Liver (tissue), 9 donors: ENCODE results near the gene MOSPD3. TPM values are rescaled to one million over a fixed set of nuclear protein-coding genes. Genes with fewer than 3 reads are reported as not detected.

Experiments
- DNase-seq: peaks from one replicate; pipeline ENCODE4 v3.0.0-alpha.2; 2017; ENCODE audit warnings: low spot score
- H3K27ac ChIP-seq, 2 donors: one replicate each; pipeline ENCODE4 v1.7.0; 2013; ENCODE audit warnings: inconsistent platforms in 2 of 2, low read length in 2 of 2, control low read depth in 1 of 2, low read depth in 1 of 2, mild to moderate bottlenecking in 1 of 2
- H3K27me3 ChIP-seq, 4 donors: one replicate each; pipeline versions ENCODE4 v1.6.1 to v1.7.0; 2013; ENCODE audit warnings: low read length in 3 of 4, inconsistent platforms in 1 of 4, mild to moderate bottlenecking in 1 of 4, moderate library complexity in 1 of 4; ENCODE audit not compliant: control insufficient read depth in 4 of 4, insufficient read depth in 4 of 4
- H3K36me3 ChIP-seq, 4 donors: one replicate each; pipeline versions ENCODE4 v1.6.1 to v1.7.0; 2013; ENCODE audit warnings: low read length in 3 of 4, mild to moderate bottlenecking in 3 of 4, low read depth in 1 of 4, moderate library complexity in 1 of 4; ENCODE audit not compliant: control insufficient read depth in 4 of 4, insufficient read depth in 3 of 4
- H3K4me1 ChIP-seq, 4 donors: one replicate each; pipeline versions ENCODE4 v1.6.1 to v1.7.0; 2013; ENCODE audit warnings: low read length in 3 of 4, mild to moderate bottlenecking in 3 of 4, moderate library complexity in 1 of 4; ENCODE audit not compliant: control insufficient read depth in 4 of 4, insufficient read depth in 4 of 4
- H3K4me3 ChIP-seq, 3 donors: one replicate each; pipeline versions ENCODE4 v1.6.1 to v1.7.0; 2013; ENCODE audit warnings: low read length in 3 of 3, control low read depth in 1 of 3, low read depth in 1 of 3, mild to moderate bottlenecking in 1 of 3
- H3K9ac ChIP-seq, 2 donors: one replicate each; pipeline ENCODE4 v1.7.0; 2013; ENCODE audit warnings: low read length in 2 of 2, mild to moderate bottlenecking in 2 of 2, moderate library complexity in 2 of 2, control low read depth in 1 of 2, low read depth in 1 of 2
- H3K9me3 ChIP-seq, 4 donors: one replicate each; pipeline versions ENCODE4 v1.6.1 to v1.7.0; 2013; ENCODE audit warnings: low read length in 3 of 4; ENCODE audit not compliant: control insufficient read depth in 4 of 4
- ATF3 ChIP-seq: IDR thresholded peaks from 2 replicates; pipeline ENCODE4 v1.6.1; 2016; ENCODE audit warnings: antibody characterized with exemption
- CTCF ChIP-seq: fragments of 150-350 bp; IDR thresholded peaks from 2 replicates; pipeline ENCODE4 v1.5.1; 2017; ENCODE audit warnings: improper control_type of control experiment, low read depth, low read length; ENCODE audit not compliant: missing input control
- FOXA1 ChIP-seq: IDR thresholded peaks from 2 replicates; pipeline ENCODE4 v1.6.1; 2016; ENCODE audit warnings: antibody characterized with exemption
- JUND ChIP-seq, 2 donors: IDR thresholded peaks; 2 replicates each; pipeline ENCODE4 v1.6.1; 2016; ENCODE audit warnings: antibody characterized with exemption in 2 of 2
- NR2F2 ChIP-seq: IDR thresholded peaks from 2 replicates; pipeline ENCODE4 v1.6.1; 2016; ENCODE audit warnings: antibody characterized with exemption
- RAD21 ChIP-seq, 2 donors: IDR thresholded peaks; 2 replicates each; pipeline ENCODE4 v1.6.1; 2016; ENCODE audit warnings: antibody characterized with exemption in 2 of 2, mild to moderate bottlenecking in 2 of 2
- RXRA ChIP-seq, 2 donors: IDR thresholded peaks; 2 replicates each; pipeline ENCODE4 v1.6.1; 2017 to 2018; ENCODE audit warnings: antibody characterized with exemption in 2 of 2, mild to moderate bottlenecking in 1 of 2
- TAF1 ChIP-seq: conservative IDR thresholded peaks from 2 replicates; pipeline ENCODE4 v1.6.1; 2016; ENCODE audit warnings: antibody characterized with exemption, mild to moderate bottlenecking
- ZBTB33 ChIP-seq: IDR thresholded peaks from 2 replicates; pipeline ENCODE4 v1.6.1; 2016; ENCODE audit warnings: antibody characterized with exemption
- WGBS: extraction: QIAGEN DNeasy Blood & Tissue Kit; methylation state at CpG from one replicate; pipeline ENCODE4 v1.1.7; 2013; 5-methylcytosine and 5-hydroxymethylcytosine counted together
- polyA plus RNA-seq, 2 donors: library from polyadenylated mRNA; stranded (reverse) in 1 of 2; unstranded in 1 of 2; fragments of 200-250 nt in 1 of 2; fragments of >200 nt in 1 of 2; fragmentation: Nextera tagmentation in 1 of 2; extraction: Ambion mirVana in 1 of 2; gene quantifications; one replicate each; pipeline versions ENCODE4 v1.2.1 to v1.2.3, GENCODE V29; 2013 to 2015
- total RNA-seq, 2 donors: library from RNA; depleted of rRNA; stranded (reverse); fragments of >200 nt; gene quantifications; one replicate each; pipeline ENCODE4 v1.2.3, GENCODE V29; 2014
- donor health status: healthy.
- donor health status: healthy.
- donor health status: healthy.
- donor health status: healthy.
- donor health status: healthy.

Gene MOSPD3
- total and polyA plus RNA-seq, 4 donors, result 3.5 to 15.7 (median 8.6) TPM

- WGBS, result 87% methylated on average over 11 of the region's 11 CpGs
- no peak overlapping the region for H3K27ac ChIP-seq
- TF ChIP-seq TAF1 (no peak), RAD21 (IDR thresholded peaks at IDR 0.05) (peak in 1 of 2 donors; percentile 36), CTCF (peak; percentile 11)
- no peak for DNase-seq
- H3K27me3 ChIP-seq, result no peaks in the 10 kb centered on the region
- no peaks in the 10 kb centered on the region for H3K9me3 ChIP-seq
- no peak overlapping the region for H3K9ac ChIP-seq
- peaks cover 2 to 35% (median 20%) of the 10 kb centered on the region in 4 donors for H3K4me1 ChIP-seq
- H3K4me3 ChIP-seq, result no peak overlapping the region
- H3K36me3 ChIP-seq, result peaks cover 15 to 35% (median 28%) of the 10 kb centered on the region in 4 donors
These were observed 16.9 kb downstream of the MOSPD3 start for GRCh38 chr7:100629117-100629716.

- Histone ChIP-seq H3K9me3 (no peaks in the 10 kb centered on the region), H3K27ac (no peak overlapping the region), H3K36me3 (peaks cover 15 to 35% (median 29%) of the 10 kb centered on the region in 4 donors), H3K9ac (no peak overlapping the region), H3K4me1 (peaks cover 2 to 35% (median 18%) of the 10 kb centered on the region in 4 donors), H3K27me3 (no peaks in the 10 kb centered on the region), H3K4me3 (no peak overlapping the region)
- no peak for DNase-seq
- 91% methylated on average over 4 of the region's 4 CpGs for WGBS
- no peak for TF ChIP-seq ZBTB33
- no peak for TF ChIP-seq RXRA (IDR thresholded peaks at IDR 0.05)
- no peak for TF ChIP-seq RAD21 (IDR thresholded peaks at IDR 0.05)
- no peak for TF ChIP-seq JUND (IDR thresholded peaks at IDR 0.05)
- TF ChIP-seq TAF1, result no peak
- no peak for TF ChIP-seq NR2F2
- no peak for TF ChIP-seq FOXA1
- no peak for TF ChIP-seq ATF3
- no peak for TF ChIP-seq CTCF
These were observed 17.7 kb downstream of the MOSPD3 start for GRCh38 chr7:100630066-100630465.
